HG03064 (cell line): ENCODE measurements around the gene ABLIM2.

ENCODE experiments used
- ATAC-seq: cut with Tn5 transposase; IDR thresholded peaks from one replicate; pipeline ENCODE4 v1.9.1; 2021; ENCODE audit warnings: low read depth; ENCODE audit not compliant: unreplicated experiment

Gene ABLIM2

DNA sequence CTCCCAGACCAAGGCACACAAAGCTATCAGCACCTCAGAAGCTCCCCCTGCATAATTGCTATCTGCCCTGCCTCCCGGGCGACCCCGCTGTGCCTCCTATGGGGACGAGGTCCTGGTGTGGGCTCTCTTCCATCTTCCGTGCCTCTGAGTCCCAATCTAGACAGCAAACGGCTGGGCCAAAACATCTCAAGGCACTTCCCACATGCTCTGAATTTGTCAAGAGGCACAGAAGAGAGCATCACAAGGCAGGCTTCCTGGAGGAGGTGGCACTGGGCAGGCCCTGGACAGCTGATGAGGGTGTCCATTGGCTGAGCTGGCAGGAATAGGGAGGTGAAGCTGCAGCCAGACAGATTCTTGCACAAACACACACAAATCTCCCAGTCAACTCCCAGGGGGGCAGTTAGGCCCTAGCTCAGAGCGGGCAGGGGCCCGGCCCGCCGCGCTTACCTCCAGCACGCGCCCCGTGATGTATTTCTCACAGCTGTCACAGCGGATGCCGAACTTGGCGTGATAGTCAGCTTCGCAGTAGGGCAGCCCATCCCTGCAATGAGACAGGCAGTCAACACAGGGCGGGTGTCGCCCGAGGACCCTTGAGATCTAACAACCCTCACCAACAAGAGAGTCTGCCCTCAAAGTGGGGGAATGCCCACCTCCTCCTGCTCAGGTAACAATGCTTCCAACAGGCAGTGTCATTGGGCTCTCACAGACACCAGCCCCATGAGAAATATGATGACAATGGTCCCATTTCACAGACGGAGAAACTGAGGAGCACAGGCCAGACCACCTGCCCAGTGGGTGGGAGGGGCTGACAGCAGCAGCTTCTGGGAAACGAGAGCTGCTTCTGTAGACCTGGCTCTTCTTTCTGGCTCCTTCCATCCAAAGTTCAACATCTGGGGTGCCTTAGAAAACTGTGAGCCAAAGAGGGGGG is 81.2 kb downstream of the ABLIM2 start:
- ATAC-seq: no peak

DNA sequence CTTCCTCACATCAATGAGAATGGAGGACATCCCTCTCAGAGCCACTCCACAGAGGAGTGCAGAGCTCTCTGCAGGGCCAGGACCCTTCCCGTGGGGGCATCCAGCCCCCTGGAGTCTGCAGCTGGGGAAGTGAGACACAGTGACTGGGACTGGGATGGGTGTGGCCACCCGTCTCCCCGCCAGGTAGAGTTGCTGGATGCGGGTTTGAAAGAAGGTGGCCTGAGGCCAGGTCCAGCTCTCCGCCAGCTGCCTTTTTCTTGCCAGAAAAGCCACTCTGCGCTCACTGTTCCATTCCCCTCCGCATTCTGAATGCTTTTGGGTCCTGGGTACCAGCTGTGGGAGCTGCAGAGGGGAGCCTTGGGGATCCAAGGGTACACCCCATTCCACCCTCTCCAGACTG is 82.6 kb downstream of the ABLIM2 start:
- no peak for ATAC-seq

DNA sequence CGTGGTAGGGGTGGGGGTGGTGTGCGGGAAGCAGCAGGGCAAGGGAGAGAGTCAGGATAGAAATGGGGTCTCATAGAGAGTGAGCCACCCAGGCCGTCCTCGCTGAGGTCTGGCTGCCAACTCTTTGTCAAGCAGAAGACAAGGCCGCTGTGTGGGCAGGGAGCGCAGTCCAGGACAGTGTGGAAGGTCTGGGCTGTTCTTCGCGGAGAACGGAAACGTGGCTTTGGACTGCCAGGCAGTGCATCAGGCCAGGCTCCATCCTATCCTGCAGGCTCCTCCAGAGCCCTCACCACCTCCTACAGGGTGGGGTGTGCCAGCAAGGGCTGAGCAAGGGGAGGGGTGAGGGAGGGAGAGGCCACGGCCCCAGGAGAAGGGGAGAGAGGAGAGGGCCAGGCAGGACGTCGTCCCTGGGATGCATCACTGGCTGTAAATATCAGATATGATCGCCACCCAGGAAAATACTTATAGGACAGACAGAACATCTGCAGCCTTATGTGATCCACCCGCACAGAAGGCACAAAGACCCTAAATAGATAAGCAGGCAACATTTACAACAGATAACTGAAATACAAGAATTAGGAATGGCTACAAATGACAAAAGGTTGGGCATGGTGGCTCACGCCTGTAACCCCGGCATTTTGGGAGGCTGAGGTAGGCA is 85.3 kb downstream of the ABLIM2 start:
- no peak for ATAC-seq

DNA sequence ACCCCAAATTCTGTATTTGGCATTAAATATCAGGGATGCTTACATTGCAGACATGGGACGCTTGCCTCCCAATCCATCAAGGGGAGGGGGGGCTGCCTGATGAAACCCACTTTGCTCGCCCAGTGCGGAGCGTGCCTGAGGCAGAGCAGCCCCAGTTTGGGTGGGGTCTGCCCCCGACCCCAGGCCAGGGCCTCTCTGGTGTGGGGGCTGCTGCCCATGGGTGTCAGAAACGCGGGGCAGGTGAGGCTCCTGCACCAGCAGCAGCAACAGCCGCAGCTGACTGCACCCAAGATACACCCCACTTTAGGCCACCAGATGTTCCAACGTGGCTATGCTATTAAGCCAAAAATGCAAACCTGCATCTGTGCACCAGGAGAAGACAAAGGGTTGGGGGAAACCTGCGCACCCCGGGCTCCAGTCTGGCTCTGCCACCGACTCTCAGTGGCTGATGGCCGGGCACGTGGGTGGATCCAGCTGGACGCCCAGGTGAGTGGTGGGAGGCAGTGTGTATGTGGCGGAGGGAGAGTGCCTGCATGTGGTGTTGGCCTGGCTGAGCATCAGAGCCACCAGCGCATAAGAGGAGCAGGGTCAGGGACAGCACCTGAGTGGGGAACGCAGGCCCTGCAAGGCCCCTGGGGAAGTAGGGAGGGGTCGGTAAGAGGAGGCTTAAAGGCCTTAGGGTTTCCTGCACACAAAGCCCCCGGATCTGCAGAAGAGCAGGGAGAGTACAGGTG is 86.2 kb downstream of the ABLIM2 start:
- no peak for ATAC-seq

DNA sequence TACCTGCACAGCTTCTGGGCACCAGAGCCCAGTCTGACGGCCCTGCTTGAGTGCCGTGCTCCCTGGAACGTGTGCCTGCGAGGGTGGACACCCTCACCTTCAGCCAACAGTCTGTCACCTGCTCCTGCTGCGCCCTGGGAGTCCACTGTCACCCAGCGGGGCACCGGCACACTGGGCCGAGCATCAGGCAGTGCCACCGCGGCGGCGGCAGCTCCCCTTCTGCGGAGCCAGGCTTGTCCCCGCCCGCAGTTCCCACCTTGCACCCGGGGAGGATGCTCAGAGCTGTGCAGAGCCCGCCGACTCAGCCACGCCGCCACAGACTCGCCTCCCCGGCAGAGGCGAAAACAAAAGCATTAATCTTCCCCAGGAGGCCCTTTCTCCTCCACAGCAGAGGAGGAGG is 86.8 kb downstream of the ABLIM2 start:
- ATAC-seq: no peak

DNA sequence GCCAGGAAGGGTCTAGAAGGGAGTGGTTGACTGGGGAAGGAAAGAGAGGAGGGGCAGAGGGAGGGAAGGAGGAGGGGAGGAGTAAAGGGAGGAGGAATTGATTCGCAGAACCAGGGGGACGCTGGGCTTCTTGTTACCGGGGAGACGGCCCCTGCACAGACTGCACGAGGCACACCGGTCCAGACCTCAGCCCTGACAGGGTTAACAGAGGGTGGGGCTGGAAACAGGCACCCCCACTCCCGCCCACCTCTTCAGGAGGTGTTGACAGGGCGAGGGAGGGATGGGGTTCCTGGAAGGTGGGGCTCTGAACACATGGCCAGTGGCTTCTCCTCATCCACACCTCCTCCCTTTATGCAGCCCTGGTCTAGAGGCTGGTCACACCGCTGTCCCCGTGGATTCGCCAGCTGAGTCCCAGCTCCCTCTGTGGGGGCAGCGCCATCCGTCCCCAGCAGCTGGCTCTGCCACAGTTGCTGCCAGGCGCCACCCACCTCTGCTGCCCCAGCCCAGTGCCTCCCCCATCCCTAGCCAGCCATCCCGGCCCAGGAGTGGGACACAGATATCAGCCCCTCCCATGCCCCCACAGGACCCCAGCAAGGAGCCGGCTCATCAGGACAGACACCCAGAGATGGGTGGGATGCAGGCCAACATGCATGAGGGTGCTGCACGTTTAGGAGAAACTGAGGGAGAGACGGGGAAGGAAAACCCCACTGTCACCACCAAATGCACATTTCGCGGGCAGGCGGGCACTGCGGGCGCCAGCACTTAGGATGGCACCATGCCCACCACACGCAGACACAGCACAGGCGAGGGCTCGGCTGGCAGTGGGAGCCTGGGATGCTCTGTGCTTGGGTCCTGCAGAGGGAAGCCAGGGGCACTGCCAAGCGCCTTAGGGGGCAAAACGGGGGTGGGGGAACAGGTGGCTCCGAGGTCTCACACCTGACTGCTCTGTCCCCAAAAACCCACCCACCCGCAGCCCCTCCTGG is 87.6 kb downstream of the ABLIM2 start:
- ATAC-seq: no peak

DNA sequence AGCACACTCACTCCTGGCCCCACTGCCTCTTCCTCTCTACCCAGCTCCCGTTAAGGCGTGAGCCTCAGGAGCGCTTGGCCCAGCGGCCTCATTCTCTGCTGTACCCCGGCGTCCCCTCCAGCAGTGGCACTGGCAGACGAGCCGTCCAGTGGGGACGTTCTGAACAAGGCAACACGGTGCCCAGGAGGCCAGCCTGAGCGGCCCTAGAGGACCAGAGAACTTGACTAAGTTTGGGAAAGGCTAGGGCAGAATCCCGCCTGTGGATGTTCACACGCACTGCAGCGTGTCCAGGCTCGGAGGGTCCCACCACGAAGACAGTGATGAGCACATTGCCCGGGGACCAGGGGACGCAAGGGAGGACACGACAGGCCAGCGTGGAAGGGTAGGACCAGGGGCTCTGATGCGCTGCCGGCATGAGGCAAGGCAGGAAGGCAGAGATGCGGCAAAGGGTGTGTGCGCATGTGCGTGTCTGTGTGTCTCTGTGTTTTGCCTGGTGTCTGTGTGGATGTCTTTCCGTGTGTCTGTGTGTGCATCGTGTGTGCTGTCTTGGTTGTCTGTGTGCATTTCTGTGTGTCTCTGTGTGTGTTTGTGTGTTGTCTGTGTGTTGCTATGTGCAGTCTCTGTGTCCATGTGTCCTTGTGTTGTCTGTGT is 89.4 kb downstream of the ABLIM2 start:
- ATAC-seq: no peak

DNA sequence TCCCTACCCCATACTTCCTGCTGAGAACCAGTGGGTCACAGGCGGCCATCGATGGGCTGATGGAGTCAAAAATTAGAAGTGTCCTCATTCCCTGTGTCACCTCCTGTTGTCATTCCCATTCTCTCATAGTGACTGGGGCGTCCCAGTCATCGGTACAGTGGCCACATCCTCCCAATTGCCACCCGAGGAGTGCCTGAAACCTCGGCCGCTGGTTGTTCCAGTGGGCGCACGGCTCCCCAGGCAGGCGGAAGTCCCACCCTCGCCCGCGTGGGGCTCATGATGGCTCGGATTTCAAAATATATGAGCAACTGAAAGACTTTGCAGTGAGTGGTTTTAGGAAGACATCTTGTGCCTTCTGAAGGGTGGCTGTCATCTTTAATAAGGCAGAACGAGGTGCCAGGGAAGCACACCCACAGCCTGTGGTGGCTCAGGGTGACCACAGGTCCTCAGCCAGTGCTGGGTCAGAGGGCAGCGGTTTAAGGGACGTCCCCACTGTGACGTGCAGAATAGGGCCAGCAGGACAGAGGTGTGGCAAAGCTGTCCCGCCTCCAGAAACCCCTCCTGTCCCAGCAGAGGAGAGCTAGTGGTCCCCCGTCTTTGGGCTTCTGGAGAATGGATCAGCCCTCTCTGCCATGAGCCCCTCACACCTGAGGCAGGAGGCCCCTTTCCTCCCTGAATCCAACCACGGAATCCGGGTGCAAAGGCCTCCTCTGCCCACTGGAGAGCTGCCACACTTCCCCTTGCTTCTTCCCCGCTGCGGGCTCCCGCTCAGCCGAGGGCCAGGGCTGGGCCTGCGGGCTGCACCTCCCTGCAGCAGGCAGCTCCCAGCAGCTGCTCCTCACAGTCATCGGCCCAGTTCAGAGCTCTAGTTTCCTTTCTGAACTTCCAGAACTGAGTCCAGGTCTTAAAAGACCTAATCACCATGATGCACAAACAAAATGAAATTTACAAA is 90.4 kb downstream of the ABLIM2 start:
- ATAC-seq: no peak

DNA sequence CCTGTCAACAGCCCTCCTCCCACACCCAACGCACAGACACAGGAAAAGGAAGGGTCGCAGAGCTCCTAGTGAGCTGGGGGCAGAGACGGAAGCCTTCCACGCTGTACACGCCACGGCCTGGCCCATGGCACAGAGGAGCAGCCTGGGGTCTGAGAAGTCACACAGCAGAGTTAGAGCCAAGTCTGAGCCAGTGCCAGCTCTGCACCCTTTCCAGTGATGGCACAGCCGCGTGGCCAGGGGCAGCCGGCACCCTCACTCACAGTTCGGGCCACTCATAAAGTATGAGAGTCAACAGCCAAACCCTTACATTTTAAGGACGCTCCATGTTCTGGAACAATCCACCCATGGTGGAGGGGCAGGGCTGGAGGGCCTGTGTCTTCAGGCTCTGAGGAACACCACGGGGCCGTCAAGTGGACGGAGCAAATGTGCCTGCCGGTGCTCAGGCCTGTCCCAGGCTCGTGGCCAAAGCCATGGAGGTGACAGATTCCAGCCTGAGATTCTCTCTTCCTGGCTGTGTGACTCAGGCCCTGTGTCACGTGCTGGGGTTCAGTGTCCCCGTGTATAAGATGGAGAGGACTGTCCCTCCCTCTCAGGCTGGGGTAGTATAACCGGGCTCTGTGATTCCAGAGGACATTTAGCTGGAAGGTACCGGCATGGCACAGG is 91.2 kb downstream of the ABLIM2 start:
- ATAC-seq: no peak

DNA sequence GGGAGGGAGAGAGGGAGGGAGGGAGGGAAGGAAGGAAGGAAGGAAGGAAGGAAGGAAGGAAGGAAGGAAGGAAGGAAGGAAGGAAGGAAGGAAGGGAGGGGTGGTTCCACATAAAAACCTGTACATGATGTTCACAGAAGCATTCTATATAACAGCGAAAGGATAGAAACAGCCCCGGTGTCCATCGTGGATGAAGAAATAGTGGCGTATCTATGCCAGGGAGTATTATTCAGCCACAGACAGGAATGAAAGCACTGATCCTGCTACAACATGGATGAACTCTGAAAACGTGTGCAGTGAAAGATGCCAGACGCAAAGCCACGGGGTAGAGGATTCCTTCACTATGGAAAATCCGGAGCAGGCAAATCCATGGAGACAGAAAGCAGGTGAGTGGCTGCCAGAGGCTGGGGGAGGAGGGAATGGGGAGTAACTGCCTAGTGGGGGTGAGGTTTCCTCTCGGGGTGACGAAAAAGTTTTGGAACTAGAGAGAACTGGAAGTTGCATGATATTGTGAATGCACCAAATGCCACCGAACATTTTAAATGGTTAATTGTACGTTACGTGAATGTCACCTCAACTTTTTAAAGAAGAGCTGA is 92.2 kb downstream of the ABLIM2 start:
- no peak for ATAC-seq

DNA sequence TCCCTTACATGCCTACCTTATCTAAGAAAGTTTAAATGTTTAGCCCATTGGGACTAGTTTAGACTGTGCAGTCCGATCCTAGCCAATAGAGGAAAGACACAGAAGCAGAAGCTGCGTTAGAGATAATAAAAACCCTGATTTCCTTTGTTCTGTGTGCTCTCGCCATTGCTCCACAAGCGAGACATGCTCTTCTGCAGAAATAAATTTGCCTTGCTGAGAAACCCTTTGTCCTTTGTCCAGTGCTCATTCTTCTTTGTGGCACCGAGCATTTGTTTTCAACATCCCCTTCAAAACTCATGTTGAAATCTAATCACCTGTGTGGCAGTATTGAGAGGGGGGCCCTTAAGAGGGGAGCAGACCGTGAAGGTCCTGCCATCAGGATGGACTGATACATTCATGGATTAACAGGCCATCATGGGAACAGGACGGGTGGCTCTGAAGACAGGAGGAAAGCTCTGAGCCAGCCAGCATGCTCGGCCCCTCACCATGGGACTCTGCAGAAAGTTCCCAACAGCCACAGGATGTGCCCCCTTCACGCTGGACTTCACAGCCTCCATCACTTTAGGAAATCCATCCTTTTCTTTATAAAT is 94.5 kb downstream of the ABLIM2 start:
- no peak for ATAC-seq

DNA sequence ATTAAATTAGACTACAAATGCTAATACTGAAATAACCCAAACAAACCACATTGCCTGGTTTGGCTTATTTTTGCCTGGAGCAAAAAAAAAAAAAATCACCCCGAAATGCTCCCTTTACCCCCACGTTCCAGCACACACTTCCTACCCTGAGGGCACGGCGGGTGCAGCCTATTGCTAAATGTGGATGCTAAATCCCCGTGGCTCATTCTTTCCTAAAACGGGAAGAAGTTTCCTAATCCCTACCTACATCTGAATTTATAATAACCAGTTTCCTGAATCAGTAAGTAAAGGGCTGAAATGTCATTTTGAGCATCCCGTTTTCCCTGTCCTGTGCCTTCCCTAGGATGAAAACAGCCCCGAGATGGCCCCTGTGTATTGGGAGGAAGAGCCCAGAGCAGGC is 97.0 kb downstream of the ABLIM2 start:
- ATAC-seq: no peak

DNA sequence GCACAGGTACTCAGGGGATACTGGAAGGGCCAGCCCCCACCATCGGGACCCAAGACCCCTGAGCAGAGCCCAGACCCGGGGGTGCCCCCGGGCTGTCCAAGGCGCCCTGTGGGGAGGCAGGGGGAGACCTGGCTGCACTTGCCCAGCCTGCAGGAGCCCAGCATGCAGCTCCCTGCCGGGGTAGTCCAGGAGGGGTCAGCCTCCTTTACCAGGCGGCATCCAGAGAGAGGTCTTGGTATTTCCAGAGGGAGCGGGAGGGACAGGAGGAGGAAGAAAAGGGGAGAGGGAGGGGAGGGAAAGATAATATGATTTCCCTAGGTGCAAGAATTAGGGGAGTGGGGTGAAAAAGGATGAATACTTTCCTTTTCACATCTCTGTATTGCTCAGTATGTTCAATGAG is 97.5 kb downstream of the ABLIM2 start:
- no peak for ATAC-seq

DNA sequence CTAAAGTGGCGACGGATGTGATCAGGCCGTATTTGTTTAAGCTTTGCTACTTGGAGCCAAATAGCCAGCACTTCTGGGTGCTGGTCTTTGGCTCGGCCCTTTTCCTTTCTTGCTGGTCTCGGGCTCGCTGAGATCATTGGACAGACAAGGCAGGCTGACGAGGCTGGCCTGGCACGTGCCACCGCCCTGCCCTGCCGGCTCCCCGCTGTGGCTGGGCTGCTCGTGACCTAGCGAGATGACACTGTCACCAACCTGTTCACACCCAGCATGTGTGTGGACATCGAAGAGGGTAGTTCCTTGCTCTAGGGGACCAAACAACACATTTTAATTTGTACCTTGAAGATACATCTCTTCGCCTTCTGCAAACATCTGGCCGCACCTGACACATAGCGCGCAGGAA is 98.0 kb downstream of the ABLIM2 start:
- no peak for ATAC-seq

DNA sequence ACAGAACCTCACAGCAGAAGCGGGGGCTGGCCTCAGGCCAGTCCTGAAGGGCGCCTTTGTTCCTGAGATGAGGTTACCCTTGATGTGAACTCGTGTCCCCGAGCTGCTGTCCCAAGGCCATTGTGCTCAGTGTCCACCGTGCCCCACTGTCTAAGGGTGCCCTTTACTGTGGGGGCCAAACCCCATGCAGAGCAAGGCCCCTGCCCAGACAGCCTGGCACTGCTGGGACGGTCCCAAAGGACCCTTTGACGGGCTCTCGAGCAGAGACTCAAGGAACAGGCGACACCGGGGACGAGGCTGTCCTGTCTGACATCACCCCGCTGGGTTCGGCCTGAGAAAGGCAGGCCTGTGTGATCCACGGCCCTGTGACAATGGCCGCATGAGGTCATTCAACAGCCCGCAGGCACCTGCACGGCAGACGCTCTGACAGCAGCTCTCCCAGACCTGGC is 100.6 kb downstream of the ABLIM2 start:
- no peak for ATAC-seq

DNA sequence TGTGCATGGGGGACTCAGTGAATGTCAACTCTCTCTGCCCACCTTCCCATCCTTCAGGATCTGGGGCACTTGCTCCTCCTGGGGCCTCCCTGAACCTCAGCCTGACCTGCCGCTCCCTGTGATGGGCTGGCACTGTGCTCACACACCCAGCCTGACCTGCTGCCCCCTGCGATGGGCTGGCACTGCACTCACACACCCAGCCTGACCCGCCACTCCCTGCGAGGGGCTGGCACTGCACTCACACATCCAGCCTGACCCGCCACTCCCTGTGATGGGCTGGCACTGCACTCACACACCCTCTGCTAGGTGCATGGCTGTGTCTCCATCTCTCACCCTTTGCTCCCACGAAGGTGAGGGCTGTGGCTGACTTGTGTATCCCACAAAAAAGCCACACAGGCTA is 103.4 kb downstream of the ABLIM2 start:
- no peak for ATAC-seq
